GDM1 (cell line): ENCODE measurements around the gene OCEL1.
A peak's percentile ranks its signal among the peaks of the same experiment; 100 is the strongest.

Experiments used
- DNase-seq: peaks from one replicate; lab custom pipeline; 2025; lab: John Stamatoyannopoulos, UW

OCEL1 gene

DNA sequence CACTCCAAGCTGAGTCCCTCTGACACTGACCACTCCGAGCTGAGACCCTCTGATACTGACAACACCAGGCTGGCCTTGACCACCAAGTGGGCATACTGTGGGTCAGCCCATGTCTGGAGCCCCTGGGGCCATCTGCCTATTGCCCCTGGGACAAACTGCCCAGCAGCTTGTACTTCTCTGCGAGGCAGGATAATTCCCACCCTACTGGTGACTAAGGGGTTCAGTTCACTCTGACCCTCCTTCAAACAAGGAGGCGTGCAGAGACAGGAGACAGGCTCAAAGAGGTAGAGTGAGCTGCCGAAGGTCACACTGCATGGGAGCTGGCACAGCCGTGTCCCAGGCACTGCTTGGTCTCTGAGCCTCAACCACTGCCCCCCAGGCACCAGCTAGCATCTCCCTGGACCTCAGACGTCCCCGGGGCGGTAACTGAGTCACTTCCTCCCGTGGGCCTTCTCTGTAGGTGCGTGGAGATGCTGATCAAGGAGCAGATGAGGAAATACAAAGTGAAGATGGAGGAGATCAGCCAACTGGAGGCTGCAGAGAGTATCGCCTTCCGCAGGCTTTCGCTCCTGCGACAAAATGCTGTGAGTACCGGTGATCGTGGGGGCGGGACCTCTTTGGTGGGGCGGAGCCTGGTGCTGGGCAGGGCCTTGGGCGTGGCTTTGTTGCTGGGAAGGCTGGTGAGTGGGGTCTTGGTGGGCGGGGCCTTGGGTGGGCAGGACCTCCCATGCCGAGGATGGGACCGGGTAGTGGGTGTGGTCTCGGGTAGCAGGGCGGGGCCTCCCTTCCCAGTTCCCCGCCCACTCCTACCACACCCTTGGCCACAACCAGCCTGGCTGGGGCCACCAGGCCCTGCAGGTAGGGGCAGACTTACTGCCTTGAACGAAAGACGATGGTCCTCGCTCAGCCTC lies 16.6 kb upstream of the OCEL1 start:
- DNase-seq = peak; percentile 59

DNA sequence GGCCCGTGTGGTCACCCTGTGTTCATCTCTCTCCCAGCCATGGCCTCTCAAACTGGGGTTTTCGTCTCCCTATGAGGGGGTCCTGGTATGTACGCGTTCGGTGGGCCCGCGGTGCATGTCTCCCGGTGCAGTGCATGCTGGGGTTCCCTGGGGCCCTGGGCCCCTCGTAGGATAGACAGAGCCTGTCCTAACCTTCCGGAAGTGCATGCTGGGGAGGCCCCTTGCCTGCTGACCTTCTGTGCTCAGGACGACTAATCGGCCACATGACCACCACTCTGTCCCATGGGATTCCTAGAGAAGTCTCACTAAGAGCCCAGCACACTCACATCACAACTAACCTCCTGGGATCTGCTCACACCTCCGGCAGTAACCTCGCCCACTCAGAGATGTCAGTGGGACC lies 15.7 kb upstream of the OCEL1 start:
- no peak for DNase-seq

DNA sequence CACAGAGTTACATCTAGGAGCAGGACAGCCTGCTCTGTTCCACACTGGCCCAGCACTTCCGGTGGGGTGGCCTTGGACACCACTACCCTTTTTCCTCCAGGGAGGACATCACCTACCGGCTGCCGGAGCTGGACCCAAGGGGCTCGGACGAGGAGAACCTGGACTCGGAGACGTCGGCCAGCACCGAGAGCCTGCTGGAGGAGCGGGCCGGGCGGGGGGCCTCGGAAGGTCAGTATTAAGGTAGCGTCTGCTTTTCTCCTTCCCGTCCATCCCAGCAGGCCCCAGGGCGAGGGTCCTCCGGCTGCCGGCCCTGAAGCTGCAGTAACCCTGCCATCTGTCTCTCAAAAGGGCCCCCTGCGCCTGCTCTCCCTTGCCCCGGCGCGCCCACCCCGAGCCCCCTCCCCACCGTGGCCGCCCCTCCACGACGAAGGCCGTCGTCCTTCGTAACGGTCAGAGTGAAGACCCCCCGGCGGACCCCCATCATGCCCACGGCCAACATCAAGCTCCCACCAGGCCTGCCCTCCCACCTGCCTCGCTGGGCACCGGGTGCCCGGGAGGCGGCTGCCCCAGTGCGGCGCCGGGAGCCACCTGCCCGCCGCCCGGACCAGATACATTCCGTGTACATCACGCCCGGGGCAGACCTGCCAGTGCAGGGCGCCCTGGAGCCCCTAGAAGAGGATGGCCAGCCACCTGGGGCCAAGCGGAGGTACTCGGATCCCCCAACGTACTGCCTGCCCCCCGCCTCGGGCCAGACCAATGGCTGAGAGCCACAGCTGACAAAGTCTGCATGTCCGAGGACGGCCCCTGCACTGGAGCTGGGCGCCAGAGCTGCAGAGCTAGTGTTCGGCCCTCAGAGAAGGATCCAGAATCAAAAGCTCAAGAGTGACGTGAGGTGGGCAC lies 14.2 kb upstream of the OCEL1 start:
- no peak for DNase-seq

DNA sequence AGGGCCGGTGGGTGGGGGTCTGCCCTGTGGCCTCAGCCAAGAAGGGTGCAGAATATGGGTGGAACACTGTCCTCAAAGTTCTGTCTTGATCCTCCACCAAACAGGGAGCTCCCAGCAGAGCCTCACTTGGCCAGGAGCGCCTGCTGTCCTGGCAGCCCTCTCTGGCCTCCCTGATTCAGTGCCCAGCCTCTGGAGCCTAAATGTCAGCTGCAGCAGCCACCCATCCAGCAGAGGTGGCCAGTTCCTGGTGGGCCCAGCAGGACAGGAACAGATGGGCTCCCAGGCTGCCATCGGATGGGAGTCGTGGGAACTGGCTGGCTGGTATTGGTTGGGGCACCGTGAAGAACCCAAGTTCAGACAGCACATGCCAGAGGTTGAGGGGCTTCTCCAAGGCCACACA lies 12.7 kb upstream of the OCEL1 start:
- no peak for DNase-seq

DNA sequence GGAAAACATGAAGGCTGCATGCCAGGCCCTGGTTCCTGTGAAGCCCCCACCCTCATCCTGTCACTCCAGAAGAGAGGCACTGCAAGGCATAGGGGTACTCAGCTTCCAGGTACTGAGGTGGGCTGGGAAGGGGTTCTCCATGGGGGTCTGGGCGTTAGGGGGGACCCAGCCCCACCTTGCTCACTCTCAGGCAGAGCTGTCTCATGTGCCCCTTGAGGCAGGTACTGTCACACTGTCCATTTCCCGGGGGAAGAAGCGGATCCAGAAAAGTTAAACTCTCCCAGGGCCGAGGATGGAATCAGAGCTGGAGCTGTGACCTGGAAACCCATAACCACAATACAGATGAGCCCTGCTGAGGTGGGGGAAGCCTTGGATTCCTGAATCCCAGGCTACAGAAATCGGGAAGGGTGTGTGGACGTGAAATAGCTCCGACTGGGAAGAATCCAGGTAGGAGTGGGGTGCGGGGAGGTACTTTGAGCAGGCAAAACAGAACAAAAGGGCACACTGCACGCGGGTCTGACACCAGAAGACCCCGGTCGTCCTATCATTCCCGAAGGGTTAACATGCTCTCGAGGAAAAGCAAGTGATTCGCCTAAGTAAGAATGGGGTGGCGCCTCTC lies 11.4 kb upstream of the OCEL1 start:
- no peak for DNase-seq

DNA sequence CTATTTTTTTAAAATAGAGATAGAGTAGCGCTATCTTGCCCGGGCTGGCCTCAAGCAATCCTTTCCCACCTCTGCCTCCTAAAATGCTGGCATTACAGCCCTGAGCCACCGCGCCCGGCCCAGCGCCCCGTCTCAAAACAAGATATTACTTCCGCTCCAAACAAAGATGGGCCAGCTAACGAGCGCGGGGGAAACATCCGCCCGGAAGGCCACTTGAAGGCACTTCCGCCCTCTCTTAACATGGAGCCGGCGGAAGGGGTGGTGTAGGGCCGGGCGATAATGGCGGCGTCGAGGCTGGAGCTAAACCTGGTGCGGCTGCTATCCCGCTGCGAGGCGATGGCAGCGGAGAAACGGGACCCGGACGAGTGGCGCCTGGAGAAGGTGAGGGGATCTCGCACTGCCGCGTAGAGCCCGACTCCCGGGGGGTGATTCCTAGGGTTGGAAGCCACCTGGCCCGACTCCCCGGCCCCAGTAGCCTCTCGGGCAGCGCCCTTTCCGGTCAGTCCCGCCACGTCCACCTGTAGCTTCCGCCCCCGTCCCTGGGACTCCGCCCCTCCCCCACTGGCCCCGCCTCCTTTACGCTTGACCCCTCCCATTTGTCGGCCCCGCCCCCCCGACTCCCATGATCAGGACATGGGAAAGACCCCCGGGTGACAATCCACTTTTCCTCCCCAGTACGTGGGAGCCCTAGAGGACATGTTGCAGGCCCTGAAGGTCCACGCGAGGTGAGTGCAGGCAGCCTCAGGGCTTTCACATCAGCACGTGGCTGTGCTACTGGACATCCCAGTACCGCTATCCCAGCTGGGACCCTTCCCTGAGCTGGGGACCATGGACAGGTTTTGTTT lies 10.7 kb upstream of the OCEL1 start, which contains the start of gene USE1:
USE1 (plus strand) TSS at position 231 of the 845 bp plus-strand sequence; CDS start at position 280, 49 bp downstream.
- DNase-seq = peak; percentile 84

DNA sequence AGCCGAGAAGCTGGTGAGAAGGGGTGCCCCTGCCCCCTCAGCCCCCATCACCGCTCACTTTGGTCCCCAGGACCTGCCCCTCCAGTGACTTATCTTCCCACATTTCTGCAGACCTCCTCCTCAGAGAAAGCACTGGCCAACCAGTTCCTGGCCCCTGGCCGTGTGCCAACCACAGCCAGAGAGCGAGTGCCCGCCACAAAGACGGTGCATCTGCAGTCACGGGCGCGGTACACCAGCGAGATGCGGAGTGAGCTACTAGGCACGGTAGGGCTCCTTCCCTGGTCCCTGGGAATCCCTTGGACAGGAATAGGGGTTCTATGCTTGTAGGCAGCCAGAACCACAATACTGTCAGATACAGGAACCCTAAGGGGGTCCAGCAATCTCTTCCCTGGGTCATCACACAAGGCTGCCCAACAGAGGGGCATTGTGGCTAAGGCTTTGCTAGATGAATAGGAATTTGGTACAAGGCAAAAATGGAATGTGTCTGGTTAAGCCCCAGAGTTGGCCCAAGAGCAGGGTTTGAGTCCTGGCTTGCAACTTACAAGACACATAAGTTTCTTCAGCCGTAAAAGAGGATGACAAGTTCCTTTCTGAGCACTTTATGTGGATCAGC lies 9.9 kb upstream of the OCEL1 start:
- DNase-seq = no peak

DNA sequence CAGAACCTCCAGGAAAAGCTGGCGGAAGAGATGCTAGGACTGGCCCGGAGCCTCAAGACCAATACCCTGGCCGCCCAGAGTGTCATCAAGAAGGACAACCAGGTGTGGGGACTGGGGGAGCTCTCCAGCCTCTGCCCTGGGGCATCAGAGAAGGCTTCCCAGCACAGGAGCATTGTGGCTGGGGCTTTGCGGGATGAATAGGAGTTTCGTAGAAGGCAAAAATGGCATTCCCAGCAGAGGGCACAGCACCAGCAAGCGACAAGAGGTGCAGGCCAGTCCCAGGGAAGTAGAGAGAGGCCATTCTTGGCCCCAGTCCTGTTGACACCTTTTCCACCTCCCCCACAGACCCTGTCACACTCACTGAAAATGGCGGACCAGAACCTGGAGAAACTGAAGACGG lies 6.7 kb upstream of the OCEL1 start:
- no peak for DNase-seq

DNA sequence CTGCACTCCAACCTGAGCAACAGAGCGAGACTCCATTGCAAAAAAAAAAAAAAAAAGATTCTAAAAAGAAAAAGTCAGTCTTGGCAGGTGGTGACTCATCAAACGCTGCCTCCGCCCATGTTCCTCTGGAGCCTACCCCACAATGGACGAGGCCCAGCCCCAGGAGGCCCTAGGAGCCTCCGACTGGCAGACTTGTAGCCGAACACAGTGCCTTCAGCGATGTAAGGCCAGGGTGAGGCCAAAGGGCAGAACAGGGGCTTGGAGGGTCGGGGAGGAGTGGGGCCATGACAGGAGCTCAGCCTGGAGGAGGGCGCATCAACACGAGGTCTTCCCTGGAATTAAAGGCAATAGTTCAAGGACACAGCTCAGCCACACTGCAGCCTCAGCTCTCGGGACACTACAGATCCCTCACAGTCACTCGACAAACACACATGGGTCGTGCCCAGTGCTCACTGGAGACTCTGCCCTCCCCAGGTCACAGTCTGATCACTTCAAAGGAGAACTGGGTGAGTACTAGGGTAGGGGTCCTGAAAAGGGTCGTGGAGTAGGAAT lies 5.7 kb upstream of the OCEL1 start:
- DNase-seq = no peak

DNA sequence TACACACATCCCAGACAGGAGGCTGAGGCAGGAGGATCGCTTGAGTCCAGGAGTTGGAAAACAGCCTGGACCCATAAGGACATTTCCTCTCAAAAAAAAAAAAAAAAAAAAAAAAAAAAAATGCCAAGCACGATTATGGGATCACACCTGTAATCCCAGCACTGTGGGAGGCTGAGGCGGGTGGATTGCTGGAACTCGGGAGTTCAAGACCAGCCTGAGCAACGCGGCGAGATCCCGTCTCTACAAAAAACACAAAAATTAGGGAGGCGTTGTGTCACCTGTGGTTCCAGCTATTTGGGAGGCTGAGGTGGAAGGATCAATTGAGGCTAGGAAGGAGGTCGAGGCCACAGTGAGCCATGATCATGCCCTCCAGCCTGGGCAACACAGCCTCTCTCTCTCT lies 973 bp upstream of the OCEL1 start:
- DNase-seq = no peak

DNA sequence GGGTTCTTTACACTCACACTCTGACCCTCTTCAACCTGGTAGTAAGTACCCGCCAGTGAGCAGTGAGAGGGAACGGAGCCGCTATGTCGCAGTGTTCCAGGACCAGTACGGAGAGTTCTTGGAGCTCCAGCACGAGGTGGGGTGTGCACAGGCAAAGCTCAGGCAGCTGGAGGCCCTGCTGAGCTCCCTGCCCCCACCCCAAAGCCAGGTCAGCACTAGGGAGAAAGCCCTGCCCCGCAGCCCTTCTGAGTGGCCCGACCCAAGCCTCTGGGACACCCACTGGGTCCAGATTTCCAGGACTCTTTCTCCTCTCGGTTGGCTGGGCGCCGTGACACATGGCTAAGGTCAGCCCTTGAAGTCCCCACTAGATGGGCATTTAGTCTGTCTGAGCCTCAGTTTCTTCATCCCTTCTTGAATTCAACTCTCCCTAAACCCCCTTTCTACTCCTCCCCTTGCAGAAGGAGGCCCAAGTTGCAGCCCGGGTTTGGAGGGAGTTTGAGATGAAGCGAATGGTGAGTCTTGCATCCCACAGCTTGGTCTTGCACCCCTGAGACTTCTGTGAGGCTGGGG lies 1.9 kb downstream of the OCEL1 start:
- no peak for DNase-seq

DNA sequence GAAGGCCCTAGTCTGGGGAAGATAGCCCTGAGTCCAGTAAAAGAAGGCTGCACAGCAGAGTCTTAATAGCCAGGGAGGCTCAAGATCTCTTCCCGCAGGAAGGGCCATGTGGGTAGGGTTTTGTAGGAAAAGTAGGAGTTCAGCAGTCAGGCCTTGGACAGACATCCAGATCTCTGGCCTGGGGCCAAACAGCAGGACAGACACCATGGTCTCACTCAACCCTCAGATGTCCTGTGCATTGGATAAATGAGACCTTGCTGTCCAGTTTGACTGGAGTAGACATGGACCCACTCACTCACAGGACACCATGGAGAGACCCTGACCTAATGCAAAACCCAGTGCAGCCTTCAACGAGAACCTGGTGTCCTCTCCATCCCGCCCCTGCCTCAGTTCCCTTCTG lies 3.9 kb downstream of the OCEL1 start:
- no peak for DNase-seq

DNA sequence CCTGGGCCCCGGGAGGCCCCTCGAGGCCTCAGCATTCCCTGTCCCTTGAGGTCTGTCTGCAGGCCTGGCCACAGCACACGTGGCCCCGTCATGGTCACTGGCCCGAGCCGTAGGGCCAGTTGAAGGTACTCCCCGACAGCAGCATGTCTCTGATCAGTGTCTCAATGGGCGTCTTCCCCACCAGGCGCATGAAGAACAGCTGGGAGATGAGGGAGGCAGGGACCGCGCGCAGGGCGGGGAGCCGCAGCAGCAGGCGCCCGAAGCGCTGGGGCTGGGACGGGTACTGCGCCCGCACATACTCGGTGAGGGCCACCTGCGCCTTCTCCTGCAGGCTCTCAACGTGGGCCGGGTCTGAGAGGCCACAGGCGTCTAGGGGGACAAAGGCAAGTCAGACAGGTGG lies 6.2 kb downstream of the OCEL1 start:
- no peak for DNase-seq

DNA sequence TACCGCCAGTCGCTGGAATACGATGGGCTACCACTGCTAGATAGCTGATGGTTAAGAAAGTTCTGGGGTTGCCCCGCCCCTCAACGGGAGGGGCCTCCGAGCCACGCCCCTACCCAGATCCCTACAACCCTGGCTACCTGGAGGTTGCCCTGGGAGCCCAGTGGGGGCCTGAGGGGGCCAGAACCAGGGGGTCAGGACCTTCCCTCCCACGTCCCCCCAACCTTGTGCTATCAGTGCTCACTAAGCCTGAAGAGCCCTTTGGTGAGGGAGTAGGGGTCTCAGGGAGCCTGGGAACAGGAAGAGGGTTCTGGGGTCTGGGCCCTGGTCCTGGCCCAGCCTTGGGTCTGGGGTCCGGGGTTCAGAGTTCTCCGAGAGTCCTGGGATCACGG lies 8.9 kb downstream of the OCEL1 start:
- DNase-seq = no peak

DNA sequence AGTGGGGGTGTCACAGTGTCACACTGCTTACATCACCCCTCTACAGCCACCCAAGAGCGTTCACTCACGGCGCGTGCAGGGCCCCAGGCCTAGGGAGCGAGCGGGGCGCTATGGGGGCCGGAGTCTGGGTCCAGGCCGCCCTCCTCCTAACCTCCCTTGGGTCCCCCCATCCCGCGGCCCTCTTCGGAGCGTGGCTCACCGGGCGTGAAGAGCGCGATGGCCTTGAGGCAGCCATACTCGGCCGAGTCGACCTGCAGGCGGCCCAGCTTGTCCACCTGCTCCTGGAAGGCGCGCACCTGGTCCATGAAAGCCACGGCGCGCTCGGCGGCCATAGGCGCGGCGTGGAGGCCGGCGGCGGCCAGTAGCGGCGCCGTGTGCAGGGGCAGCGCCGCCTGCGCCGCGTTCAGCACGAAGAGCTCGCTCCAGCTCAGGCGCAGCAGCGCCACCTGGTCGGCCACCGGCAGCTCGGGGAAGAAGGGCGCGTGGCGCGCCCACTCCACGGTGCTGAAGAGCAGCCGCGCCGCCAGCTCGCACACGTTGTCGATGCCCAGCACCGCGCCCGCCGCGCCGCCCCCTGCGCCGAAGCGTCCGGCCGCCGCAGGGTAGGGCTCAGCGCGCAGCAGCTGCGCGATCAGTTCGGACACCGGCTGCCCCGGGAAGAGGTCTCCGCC lies 9.4 kb downstream of the OCEL1 start:
- no peak for DNase-seq

DNA sequence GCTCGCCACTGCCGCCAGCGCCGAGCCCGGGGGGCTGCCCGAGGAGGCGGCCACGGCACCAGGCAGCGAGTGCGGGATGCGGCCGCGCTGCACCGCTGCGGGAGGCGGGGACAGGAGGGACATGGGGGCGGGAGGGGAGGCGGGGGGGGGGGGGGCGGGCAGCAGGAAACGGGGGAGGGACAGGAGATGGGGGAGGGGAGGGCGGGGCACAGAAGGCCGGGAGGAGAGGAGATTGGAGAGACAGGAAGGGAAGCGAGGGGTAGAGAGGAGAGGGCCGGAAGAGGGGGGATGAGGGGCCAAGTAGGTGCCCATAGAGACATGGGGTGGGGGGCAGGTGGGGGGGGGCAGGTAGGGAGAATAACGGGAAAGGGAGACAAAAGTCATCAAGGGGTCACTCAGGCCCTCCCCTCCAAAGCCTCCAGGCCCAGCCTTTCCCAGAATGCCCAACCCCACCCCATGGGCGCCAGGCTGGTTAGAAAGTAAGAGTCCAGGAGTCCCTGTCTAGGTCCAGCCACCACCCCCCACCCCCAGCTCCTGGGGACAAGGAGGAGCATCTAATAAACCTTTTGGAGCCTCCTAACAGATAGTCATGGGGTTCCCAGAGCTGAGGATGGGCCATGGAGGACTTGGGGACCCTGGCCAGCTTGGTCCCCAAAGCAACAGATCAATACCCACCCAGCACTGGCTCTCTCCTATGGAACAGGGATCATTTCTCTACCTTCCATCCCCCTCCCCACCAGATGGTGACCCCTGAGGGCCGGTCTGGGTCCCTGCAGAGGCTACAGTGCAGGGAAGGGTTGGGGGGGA lies 10.1 kb downstream of the OCEL1 start:
- DNase-seq = no peak

DNA sequence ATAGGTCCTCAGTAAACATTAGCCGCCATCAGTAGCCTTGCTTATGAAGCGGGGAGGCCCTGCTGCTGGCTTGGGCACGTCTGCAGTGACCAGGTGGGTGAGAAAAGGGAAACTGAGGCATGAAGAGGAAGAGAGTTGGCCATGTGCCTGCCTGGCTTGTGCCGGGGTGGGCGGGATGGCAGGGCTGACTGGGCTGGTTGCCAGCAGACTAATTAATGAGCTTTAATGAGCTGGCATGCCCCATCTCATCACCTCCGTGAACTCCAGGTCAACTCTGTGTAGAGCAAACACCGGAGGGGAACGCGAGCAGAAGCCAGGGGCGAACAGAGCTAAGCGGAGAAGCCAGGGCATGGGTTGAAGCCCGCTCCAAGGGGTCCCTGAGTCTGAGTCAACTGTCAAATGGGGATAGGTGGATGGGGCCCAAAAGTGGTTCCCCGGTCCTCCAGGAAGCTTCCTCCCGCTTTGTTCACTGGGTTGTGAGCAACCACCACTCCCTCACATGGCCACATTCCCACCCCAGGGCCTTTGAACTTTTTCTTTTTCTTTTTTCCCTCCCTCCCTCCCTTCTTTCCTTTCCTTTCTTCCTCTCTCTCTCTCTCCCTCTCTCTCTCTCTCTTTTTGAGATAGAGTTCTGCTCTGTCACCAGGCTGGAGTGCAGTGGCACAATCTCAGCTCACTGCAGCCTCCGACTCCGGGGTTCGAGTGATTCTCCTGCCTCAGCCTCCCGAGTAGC lies 11.0 kb downstream of the OCEL1 start:
- no peak for DNase-seq
